WTC11 (cell line): ENCODE measurements around the gene CCDC3.

Source experiments
- ELF4 ChIP-seq: sonication (generic); formaldehyde crosslinking; IDR thresholded peaks from 2 replicates; pipeline ENCODE4 v1.8.1; 2022; ENCODE audit warnings: low read depth, mild to moderate bottlenecking, moderate library complexity, missing genetic modification reagents
- TP53 ChIP-seq: sonication (generic); formaldehyde crosslinking; IDR thresholded peaks from 2 replicates; pipeline ENCODE4 v1.8.1; 2023; ENCODE audit warnings: mild to moderate bottlenecking, missing genetic modification reagents

DNA sequence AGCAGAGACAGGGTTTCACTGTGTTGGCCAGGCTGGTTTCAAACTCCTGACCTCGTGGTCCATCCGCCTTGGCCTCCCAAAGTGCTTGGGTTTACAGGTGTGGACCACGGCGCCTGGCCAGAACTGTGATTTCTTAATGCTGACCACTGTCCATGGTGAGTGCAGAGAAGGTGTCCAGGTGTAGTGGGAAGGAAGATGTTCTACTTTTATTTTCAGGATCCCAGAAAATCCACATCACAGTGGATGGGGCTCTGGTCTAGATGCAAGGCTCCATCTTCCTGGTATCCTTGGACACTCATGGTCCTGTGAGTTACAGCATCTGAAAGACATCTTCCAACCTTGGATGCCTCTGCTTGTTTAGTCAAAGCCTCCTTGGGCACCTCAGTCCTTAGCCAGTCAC is 92.7 kb downstream of the CCDC3 start:
- no peak for TF ChIP-seq TP53 (CRISPR knock-in tag)
- TF ChIP-seq ELF4 (CRISPR knock-in tag): no peak
